ENCODE results near the gene RXRG.
"Not testable (repeated sequence)": the region's sequence is repeated elsewhere in the genome, so short reads cannot be mapped to it uniquely, and the experiment has no call there.

Gene RXRG

GRCh38 chr1:165444897-165445370 is at the start of gene RXRG:
TSS of gene RXRG (minus strand) at chr1:165445126. CDS start at chr1:165444893, 233 bp downstream.
- DNase-seq (ENCODE audit: low read depth): no peak

GRCh38 chr1:165492845-165493373 is 48.0 kb upstream of the RXRG start:
- DNase-seq (ENCODE audit: low read depth): no peak

- no peak for DNase-seq (ENCODE audit: low read depth)
These were observed 45.2 kb upstream of the RXRG start for GRCh38 chr1:165490175-165490574.

GRCh38 chr1:165487921-165488320 is 43.0 kb upstream of the RXRG start:
- no peak for DNase-seq (ENCODE audit: low read depth)

GRCh38 chr1:165486663-165487062 is 41.7 kb upstream of the RXRG start:
- DNase-seq (ENCODE audit: low read depth): no peak

- no peak for DNase-seq (ENCODE audit: low read depth)
These were observed 40.8 kb upstream of the RXRG start for GRCh38 chr1:165485716-165486115.

- no peak for DNase-seq (ENCODE audit: low read depth)
These were observed 39.6 kb upstream of the RXRG start for GRCh38 chr1:165484532-165484931.

- no peak for DNase-seq (ENCODE audit: low read depth)
These were observed 38.5 kb upstream of the RXRG start for GRCh38 chr1:165483412-165483811.

- peak; percentile 97 for DNase-seq (ENCODE audit: low read depth)
These were observed 37.0 kb upstream of the RXRG start for GRCh38 chr1:165481820-165482532.

GRCh38 chr1:165476776-165477175 is 31.9 kb upstream of the RXRG start:
- no peak for DNase-seq (ENCODE audit: low read depth)

- DNase-seq (ENCODE audit: low read depth): no peak
These were observed 29.3 kb upstream of the RXRG start for GRCh38 chr1:165474196-165474595.

GRCh38 chr1:165473081-165473480 is 28.2 kb upstream of the RXRG start:
- no peak for DNase-seq (ENCODE audit: low read depth)

- DNase-seq (ENCODE audit: low read depth): no peak
These were observed 23.9 kb upstream of the RXRG start for GRCh38 chr1:165468726-165469249.

- no peak for DNase-seq (ENCODE audit: low read depth)
These were observed 23.3 kb upstream of the RXRG start for GRCh38 chr1:165468253-165468652.

- no peak for DNase-seq (ENCODE audit: low read depth)
These were observed 22.8 kb upstream of the RXRG start for GRCh38 chr1:165467706-165468105.

- no peak for DNase-seq (ENCODE audit: low read depth)
These were observed 19.1 kb upstream of the RXRG start for GRCh38 chr1:165463978-165464377.

GRCh38 chr1:165459683-165460082 is 14.8 kb upstream of the RXRG start:
- DNase-seq (ENCODE audit: low read depth): not testable (repeated sequence)

GRCh38 chr1:165456861-165457260 is 11.9 kb upstream of the RXRG start:
- DNase-seq (ENCODE audit: low read depth): no peak

- no peak for DNase-seq (ENCODE audit: low read depth)
These were observed 11.2 kb upstream of the RXRG start for GRCh38 chr1:165456114-165456513.

GRCh38 chr1:165455111-165455510 is 10.2 kb upstream of the RXRG start:
- DNase-seq (ENCODE audit: low read depth): no peak

- no peak for DNase-seq (ENCODE audit: low read depth)
These were observed 9.2 kb upstream of the RXRG start for GRCh38 chr1:165454091-165454610.

- no peak for DNase-seq (ENCODE audit: low read depth)
These were observed 7.6 kb upstream of the RXRG start for GRCh38 chr1:165452336-165453130.

- DNase-seq (ENCODE audit: low read depth): no peak
These were observed 6.8 kb upstream of the RXRG start for GRCh38 chr1:165451691-165452090.
